Measurements from ENCODE around the gene CSNK1G1.
A peak's percentile ranks its signal among the peaks of the same experiment; 100 is the strongest.
"Not testable (repeated sequence)": the region's sequence is repeated elsewhere in the genome, so short reads cannot be mapped to it uniquely, and the experiment has no call there.

CSNK1G1 gene

DNA sequence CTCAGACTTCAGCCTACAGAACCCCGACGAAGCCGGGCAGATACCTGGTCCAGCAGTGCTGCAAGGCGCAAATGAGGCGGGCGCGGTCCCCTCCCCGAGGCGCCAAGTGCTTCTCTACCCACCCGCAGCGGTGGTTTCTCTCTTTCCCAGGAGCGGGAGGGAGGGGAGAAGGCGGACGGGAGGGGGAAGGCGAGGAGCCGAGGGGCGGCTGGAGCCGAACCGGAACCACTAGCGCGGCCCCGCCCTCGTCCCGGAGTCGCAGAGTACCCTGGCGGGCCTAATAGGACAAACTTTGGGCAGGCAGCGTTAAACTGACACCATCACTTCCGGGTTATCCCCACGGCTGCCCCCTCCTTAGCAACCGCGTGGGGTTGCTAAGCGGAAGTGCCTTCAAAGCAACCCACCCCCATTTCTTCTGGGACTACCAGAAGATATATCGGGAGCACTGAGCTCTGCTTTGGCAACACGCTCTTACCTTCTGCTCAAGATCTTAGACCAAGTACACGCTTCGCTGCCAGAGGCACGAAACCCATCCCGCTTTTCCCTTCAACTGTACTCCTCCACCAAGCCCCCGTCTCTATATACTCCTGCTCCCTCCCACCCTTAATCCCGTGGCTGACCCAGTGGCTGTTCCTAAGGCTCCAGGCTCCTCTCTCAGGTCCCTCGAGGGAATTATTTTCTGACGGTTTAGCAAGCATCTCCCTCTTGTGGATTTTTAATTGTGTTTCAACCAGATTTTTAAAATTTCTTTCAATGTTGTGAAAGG is at the start of gene CSNK1G1:
CSNK1G1 (minus strand) TSS at position 230 of the 766 bp plus-strand sequence. CDS start 55,674 bp downstream, outside the sequence.
- DNase-seq (ENCODE audit: extremely low spot score, insufficient read length, low read depth) (peak; percentile 72), FAIRE-seq (peak; percentile 95)

DNA sequence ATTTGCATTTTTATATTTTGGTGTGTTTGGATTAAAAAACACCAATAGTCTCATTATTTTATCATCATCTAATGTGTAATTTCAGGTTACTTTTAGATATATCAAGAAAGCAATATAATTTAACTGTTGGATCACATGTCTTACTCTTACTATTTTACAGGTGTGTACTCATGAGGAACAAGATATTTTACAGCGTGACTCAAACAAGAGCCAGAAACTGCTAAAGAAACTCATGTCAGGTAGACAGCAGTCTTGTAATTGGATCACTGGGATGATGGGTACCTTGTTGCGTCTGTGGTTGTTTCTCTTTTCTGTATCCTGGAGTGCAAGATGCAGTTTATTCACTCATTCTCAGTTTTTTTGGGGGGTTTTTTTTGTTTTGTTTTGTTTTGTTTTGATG is 44.6 kb upstream of the CSNK1G1 start:
- no peak for FAIRE-seq
- no peak for DNase-seq (ENCODE audit: extremely low spot score, insufficient read length, low read depth)

DNA sequence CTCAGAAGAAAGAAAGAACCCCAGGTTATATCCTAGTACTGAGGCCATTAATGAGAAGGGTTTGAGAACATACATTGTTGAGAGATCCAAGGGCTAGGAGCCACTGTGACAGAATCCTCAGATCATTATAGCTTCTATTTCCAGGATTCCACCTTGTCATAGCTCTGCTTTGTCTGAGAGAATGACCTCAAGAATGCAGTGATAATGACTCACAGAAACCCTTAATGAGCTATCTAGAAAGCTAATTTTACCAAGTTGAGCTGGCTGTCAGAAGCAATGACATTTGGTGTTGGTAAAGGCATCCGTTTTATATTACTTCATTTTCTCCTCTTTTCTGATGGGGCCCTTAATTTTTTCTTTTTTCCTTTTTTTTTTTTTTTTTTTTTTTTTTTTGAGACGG is 42.6 kb upstream of the CSNK1G1 start:
- FAIRE-seq (no peak), DNase-seq (ENCODE audit: extremely low spot score, insufficient read length, low read depth) (no peak)

DNA sequence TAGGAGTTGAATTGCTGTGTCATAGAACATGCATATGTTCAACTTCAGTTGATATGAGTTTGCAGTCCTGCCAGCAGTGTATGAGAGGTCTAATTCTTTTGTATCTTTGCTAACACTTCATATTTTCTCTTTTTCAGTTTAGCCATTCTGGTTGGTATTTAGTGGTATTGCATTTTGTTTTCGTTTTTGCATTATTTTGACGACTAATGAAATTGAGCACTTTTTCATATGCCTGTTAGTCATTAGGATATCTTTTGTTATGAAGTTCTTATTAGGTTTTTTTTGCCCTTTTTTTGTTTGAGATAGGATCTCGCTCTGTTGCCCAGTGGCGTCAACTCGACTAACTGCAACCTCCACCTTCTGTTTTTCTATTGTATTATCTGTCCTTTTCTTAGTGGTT is 40.8 kb upstream of the CSNK1G1 start:
- FAIRE-seq, result no peak
- DNase-seq (ENCODE audit: extremely low spot score, insufficient read length, low read depth), result no peak

DNA sequence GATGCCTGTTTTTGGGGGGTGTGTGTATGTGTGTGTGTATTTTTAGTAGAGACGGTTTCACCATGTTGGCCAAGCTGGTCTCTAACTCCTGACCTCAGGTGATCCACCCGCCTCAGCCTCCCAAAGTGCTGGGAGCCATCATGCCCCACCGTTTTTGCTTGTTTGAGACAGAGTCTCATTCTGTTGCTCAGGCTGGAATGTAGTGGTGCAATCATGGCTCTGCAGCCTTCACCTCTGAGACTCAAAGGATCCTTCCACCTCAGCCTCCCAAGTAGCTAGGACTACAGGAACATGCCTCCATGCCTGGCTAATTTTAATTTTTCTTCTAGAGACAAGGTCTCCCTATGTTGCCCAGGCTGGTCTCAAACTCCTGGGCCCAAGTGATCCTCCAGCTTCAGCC is 36.5 kb upstream of the CSNK1G1 start:
- not testable (repeated sequence) for FAIRE-seq; DNase-seq (ENCODE audit: extremely low spot score, insufficient read length, low read depth)

DNA sequence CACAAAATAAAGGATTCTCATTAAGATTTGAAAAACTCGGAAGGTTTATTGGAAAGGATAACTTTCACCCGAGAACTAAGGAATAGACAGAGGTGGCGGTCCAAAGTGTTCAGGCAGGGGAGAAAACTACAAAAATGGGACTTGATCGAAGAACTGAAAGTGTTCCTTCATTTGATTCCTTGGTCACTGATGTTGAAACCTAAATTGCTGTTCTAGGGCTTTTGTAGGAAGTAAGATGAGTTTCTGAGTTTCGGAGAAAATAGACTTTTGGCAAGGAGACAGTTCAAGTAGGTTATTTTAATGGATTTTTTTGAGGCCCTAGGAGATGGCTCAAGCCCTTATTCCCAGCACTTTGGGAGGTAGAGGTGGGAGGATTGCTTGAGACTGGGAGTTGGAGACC is 33.1 kb upstream of the CSNK1G1 start:
- DNase-seq (ENCODE audit: extremely low spot score, insufficient read length, low read depth) (no peak), FAIRE-seq (no peak)

DNA sequence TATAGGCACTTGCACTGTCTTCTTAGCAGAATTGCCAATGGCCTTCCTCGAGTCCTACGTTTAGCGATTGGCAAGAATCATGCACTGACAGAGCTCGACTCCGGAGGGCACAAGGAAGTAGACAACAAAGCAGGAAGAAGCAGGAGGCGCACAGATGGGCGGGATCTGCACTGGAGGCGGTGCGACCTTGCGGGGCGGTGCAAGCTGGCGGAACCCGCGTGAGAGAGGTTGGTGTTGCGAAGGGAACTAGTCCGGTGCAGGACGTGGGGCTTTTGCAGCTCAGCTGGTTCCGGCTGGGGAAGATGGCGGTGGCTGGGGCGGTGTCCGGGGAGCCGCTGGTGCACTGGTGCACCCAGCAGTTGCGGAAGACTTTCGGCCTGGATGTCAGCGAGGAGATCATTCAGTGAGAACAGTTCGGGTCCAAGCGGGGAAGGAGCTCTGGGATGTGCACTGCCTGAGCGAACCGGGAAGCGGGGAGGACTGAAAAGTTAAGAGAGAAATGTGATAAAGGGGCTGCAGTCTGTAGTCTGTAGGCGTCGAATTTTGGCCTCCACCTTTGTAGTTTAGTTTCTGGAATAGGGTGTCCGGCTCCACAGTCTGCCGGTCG is 31.7 kb upstream of the CSNK1G1 start, which contains the start of gene TRIP4:
TRIP4 (plus strand) TSS at position 275 of the 607 bp plus-strand sequence; CDS start at position 303, 28 bp downstream.
- DNase-seq (ENCODE audit: extremely low spot score, insufficient read length, low read depth) (peak; percentile 84), FAIRE-seq (peak; percentile 98)

DNA sequence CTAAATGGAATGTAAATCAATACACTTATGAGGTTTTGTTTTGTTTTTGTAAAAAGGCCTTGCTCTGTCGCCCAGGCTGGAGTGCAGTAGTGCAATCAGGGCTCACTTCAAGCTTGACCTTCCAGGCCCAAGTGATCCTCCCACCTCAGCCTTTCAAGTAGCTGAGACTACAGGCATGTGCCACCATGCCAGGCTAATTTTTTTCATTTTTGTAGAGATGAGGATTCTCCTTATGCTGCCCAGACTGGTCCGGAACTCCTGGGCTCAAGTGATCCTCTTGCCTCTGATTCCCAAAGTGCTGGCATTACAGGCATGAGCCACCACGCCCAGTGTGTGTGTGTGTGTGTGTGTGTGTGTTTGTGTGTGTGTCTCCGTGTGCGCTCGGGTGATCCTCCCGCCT is 30.3 kb upstream of the CSNK1G1 start:
- FAIRE-seq (no peak), DNase-seq (ENCODE audit: extremely low spot score, insufficient read length, low read depth) (no peak)

DNA sequence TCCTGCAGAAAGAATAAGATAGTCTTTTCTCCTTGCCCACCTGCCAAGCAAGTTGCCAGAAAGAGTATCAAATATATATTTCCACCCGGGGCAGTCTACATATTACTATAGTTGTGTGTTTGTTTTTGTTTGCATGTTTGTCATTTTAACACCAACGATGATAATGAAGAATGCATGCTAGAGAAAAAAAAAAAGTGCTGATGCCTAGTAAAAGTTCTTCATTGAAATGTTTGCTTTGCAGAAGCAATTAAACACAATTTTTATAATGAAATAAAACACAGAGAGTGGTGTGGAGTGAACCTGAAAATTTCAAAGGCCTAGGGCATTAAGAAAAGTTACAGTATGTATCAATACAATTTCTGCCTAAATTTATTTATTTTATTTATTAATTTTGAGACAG is 27.8 kb upstream of the CSNK1G1 start:
- no peak for FAIRE-seq
- no peak for DNase-seq (ENCODE audit: extremely low spot score, insufficient read length, low read depth)

DNA sequence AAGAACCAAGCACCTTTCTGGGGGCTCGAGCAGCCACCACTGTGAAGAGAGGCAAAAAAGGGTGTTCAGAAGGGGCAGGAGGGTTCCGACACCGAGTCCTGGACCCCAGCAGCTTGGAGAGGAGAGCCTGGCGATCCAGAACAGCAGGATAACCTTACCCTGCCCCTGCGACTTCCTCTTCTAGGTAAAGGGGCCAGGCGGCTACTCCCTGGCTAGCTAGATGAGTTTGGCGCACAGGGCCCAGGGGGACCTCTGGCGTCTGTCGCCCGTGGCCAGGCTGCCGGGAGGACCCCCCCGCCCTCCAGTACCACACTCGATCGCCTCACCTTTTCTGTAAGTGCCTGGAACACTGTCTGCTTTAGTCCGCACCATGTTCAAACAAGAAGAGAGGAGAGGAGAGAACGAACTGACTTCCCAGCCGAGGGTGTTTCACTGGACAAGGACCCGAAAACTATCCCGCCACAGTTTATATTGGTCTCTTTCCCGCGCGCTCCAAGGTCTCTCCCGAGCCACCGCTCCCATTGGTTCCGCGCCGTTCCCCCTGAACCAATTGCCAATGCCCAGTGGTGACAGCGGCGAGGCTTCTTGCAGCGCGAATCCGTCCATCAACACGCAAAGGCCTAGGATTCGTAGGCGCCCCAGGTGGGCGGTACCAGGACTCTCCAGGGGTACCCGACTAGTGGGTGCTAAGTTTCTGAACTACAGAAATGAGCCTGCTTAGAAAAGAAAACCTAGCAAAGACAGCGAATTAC is 25.2 kb upstream of the CSNK1G1 start, which contains the start of gene PCLAF:
PCLAF (minus strand) TSS at position 442 of the 752 bp plus-strand sequence; CDS start at position 372, 70 bp downstream.
- FAIRE-seq (peak; percentile 99), DNase-seq (ENCODE audit: extremely low spot score, insufficient read length, low read depth) (peak; percentile 87)

DNA sequence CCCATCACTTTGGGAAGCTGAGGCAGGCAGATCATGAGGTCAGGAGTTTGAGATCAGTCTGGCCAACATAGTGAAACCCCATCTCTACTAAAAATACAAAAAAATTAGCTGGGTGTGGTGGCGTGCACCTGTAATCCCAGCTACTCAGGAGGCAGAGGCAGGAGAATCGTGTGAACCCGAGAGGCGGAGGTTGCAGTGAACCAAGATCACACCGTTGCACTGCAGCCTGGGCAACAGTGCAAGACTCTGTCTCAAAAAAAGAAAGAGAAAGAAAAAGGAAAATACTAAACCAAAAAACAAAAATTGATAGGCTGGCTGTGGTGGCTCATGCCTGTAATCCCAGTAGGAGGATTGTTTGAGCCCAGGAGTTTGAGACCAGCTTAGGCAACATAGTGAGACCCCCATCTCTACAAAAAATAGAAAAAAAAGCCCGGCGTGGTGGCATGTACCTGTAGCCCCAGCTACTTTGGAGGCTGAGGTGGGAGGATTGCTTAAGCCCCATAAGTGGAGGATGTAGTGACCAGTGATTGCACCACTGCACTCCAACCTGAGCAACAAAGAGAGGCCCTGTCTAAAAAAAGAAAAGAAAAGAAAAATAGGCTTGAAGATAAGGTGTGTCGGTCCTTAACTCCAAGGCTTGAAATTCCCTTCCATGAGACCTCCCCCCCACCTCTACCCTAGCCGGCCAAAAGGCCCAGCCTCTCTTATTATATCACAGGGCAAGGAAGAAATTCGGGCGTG is 24.3 kb upstream of the CSNK1G1 start:
- not testable (repeated sequence) for FAIRE-seq

DNA sequence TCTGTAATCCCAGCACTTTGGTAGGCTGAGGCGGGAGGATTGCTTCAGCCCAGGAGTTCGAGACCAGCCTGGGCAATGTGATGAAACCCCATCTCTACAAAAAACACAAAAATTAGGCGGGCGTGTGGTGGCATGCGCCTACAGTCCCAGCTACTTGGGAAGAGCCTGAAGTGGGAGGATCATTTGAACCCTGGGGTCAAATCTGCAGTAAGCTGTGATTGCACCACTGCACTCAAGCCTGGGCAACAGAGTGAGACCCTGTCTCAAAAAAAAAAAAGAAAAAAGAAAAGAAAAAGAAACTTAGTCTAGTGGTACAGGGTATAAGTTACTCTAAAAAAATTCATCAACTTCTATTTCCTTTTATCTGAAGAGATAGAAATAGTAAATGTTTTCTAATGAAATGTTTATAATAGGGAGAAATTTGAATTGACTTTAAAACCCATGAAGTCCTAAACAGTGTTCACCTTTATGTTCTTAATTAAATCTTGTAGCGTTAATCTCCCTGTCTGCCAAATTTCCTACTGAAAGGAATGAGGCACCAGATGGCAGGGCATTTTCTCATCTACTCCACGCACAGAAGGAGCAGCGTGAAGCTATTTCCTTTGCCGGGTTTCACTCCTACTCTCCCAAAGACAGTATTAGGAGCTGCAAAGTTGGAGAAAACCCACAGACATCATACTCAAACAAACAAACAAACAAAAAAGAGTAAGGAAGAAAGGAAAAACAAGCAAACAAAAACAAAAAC is 23.4 kb upstream of the CSNK1G1 start:
- FAIRE-seq, result no peak
- DNase-seq (ENCODE audit: extremely low spot score, insufficient read length, low read depth), result no peak

More for the DNA sequence above, 24.3 kb upstream of the CSNK1G1 start:
- not testable (repeated sequence) for DNase-seq (ENCODE audit: extremely low spot score, insufficient read length, low read depth)

DNA sequence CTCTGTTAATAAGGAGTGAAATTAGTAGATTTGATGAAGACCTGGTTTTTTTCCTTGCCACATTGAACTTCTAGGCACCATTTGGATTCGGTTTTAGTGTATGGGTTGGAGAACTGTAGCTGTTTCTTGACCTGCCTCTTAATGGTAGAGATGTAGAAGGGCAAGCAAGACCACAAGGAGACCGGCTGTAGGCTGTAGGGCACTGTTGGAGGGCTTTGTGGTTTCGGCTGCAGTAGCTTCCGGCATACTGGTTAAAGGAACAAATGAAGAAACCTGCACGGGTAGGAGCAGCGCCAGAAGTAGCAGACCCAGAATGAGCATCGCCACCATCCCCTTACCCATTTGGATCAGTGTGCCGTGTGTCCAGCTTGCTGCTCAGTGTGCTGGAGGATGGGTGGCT is 17.4 kb upstream of the CSNK1G1 start:
- DNase-seq (ENCODE audit: extremely low spot score, insufficient read length, low read depth) (no peak), FAIRE-seq (no peak)

DNA sequence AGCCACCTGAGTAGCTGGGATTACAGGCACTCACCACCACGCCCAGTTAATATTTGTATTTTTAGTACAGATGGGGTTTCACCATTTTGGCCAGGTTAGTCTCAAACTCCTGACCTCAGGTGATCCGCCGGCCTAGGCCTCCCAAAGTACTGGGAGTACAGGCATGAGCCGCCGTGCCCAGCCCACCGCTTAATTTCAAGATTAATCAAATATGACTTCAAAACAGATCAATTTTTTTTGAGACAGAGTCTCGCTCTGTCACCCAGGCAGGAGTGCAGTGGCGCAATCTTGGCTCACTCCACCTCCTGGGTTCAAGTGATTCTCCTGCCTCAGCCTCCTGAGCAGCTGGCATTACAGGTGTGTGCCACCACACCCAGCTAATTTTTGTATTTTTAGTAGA is 15.4 kb upstream of the CSNK1G1 start:
- not testable (repeated sequence) for FAIRE-seq; DNase-seq (ENCODE audit: extremely low spot score, insufficient read length, low read depth)

DNA sequence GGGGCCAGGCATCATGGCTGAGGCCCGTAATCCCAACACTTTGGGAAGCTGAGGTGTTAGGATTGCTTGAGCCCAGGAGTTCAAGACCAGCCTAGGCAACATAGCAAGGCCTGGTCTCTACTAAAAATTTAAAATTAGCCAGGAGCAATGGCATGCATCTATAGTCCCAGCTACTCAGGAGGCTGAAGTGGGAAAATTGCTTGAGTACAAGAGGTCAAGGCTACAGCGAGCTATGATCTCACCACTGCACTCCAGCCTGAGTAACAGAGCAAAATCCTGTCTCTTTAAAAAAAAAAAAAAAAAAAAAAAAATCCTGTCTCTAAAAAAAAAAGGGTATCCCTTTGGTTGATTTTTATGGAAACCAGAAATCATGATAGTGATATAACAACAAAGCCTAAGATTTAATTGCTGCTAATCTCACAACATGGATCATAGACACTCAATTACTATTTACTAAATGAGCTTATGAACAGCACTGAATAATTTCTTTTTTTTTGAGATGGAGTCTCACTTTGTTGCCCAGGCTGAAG is 13.2 kb upstream of the CSNK1G1 start:
- no peak for FAIRE-seq
- no peak for DNase-seq (ENCODE audit: extremely low spot score, insufficient read length, low read depth)

DNA sequence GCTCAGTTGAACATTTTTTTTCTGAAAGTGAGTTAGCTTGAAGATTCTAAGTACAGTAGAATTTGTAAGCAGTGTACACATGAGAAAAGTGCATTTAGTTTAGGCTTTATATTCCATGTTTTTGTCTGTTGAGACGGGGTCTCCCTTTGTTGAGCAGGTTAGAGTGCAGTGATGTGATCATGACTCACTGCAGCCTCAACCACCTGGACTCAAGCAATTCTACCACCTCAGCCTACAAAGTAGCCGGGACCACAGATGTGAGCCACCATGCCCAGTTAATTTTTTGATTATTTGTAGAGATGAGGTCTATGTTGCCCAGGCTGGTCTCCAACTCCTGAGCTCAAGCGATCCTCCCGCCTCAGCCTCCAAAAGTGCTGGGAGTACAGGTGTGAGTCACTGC is 5.3 kb upstream of the CSNK1G1 start:
- no peak for FAIRE-seq

DNA sequence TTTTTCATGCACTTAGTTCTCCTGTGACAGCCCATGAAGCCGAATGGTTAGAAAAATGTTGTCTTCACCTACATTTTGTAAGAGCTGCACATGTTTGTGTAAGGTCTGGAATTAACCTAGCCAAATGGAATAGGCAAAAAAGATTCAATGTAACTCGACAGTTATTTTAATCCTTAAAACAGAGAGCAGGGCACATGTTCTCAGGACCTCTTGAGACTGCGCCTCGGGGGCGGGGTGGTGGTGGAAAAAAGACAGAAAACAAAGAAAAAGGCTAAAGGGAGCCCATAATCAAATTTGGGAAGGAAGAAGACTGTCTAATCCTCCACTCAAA is 702 bp upstream of the CSNK1G1 start:
- no peak for FAIRE-seq

More for the DNA sequence above, 5.3 kb upstream of the CSNK1G1 start:
- no peak for DNase-seq (ENCODE audit: extremely low spot score, insufficient read length, low read depth)

DNA sequence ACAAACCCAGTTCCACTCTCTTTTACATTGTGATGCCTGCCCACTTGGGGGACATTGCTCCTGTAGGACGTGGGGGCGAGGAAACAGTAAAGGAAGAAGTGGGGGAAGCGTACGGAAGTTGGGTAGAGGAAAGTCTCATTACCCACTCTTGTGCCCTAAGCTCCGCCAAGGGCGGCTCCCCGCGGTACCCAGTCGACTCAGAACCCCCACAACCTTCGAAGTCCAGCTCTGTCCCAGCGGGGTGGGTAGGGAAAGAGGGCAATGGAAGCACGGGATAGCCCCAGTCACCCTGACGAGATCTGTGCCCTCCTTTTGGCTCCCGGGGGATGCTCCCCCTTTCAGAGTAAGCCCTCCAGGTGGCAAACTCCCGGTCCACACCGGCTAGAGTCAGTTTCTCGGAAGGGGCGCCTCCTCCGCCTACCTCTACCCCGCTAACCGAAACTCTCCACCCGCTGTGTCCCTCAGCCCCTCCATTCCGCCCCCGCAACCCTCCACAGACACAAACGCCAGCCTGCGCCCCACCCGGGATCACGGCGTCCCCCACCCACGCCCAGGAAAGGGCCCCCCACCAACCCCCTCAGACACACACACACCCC is 527 bp downstream of the CSNK1G1 start:
- DNase-seq (ENCODE audit: extremely low spot score, insufficient read length, low read depth), result no peak
- FAIRE-seq, result no peak

More for the DNA sequence above, 702 bp upstream of the CSNK1G1 start:
- no peak for DNase-seq (ENCODE audit: extremely low spot score, insufficient read length, low read depth)

Data from GM18507 (cell line).